Nephron progenitor cell (in vitro differentiated cells): ENCODE measurements around the gene RIPK4.
"Not testable (repeated sequence)": the region's sequence is repeated elsewhere in the genome, so short reads cannot be mapped to it uniquely, and the experiment has no call there.

Experiments
- DNase-seq: peaks from one replicate; pipeline ENCODE4 v3.0.0; 2021
- H3K27ac Mint-ChIP-seq: 2 replicates; pipeline ENCODE4 v1.8.0; 2021; ENCODE audit warnings: mild to moderate bottlenecking, moderate library complexity, mixed read lengths
- H3K27me3 Mint-ChIP-seq: 2 replicates; pipeline ENCODE4 v1.8.0; 2021; ENCODE audit warnings: mild to moderate bottlenecking, low read depth, mixed read lengths; ENCODE audit not compliant: poor library complexity
- H3K36me3 Mint-ChIP-seq: 2 replicates; pipeline ENCODE4 v1.8.0; 2021; ENCODE audit warnings: low read depth, mixed read lengths
- H3K4me1 Mint-ChIP-seq: 2 replicates; pipeline ENCODE4 v1.8.0; 2021; ENCODE audit warnings: mixed read lengths
- H3K4me3 Mint-ChIP-seq: 2 replicates; pipeline ENCODE4 v1.8.0; 2021; ENCODE audit warnings: mild to moderate bottlenecking, moderate library complexity, mixed read lengths
- H3K9me3 Mint-ChIP-seq: 2 replicates; pipeline ENCODE4 v1.8.0; 2021; ENCODE audit warnings: mild to moderate bottlenecking, moderate library complexity, mixed read lengths
- TF ChIP-seq, protein P1 (sequence below): fragments of 200-600 bp; sonication (generic); IDR thresholded peaks from 2 replicates; pipeline ENCODE4 v1.5.0; 2021; ENCODE audit warnings: antibody characterized with exemption

Gene RIPK4

GRCh38 chr21:41698071-41698470, 68.8 kb downstream of the RIPK4 start:
- H3K27me3 Mint-ChIP-seq: peaks cover 19% of the 10 kb centered on the region
- no peaks in the 10 kb centered on the region for H3K36me3 Mint-ChIP-seq
- peaks cover 17% of the 10 kb centered on the region for H3K4me1 Mint-ChIP-seq
- H3K9me3 Mint-ChIP-seq: peaks cover 6% of the 10 kb centered on the region
- no peak overlapping the region for H3K27ac Mint-ChIP-seq
- TF ChIP-seq, protein P1, sequence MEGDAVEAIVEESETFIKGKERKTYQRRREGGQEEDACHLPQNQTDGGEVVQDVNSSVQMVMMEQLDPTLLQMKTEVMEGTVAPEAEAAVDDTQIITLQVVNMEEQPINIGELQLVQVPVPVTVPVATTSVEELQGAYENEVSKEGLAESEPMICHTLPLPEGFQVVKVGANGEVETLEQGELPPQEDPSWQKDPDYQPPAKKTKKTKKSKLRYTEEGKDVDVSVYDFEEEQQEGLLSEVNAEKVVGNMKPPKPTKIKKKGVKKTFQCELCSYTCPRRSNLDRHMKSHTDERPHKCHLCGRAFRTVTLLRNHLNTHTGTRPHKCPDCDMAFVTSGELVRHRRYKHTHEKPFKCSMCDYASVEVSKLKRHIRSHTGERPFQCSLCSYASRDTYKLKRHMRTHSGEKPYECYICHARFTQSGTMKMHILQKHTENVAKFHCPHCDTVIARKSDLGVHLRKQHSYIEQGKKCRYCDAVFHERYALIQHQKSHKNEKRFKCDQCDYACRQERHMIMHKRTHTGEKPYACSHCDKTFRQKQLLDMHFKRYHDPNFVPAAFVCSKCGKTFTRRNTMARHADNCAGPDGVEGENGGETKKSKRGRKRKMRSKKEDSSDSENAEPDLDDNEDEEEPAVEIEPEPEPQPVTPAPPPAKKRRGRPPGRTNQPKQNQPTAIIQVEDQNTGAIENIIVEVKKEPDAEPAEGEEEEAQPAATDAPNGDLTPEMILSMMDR: no peak
- no peak for DNase-seq
- no peak overlapping the region for H3K4me3 Mint-ChIP-seq

DNA sequence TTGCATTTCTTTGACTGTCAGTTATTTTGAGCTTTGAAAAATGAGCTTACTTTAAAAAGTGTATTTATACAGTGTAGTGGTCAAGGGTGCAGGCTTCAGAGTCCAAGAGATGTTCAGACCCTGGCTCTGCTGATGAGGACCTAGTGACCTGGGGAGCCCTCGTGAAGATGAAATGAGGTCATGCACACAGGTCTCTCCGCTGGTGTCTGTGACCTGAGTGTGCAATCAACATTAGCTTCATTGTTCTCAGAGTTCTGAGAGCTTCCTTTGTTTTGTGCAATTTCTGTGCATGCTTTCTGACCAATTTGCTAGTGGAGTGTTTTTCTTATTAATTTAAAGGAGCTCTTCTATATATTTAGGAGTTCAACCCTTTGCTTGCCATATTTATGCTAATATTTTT, 71.3 kb downstream of the RIPK4 start:
- no peak overlapping the region for H3K4me3 Mint-ChIP-seq
- TF ChIP-seq, protein P1: no peak
- peaks cover 34% of the 10 kb centered on the region for H3K27me3 Mint-ChIP-seq
- no peaks in the 10 kb centered on the region for H3K36me3 Mint-ChIP-seq
- no peak for DNase-seq
- H3K9me3 Mint-ChIP-seq: peaks cover 6% of the 10 kb centered on the region
- no peak overlapping the region for H3K27ac Mint-ChIP-seq
- peaks cover 6% of the 10 kb centered on the region for H3K4me1 Mint-ChIP-seq

GRCh38 chr21:41694042-41694441, 72.8 kb downstream of the RIPK4 start:
- H3K27me3 Mint-ChIP-seq: peaks cover 36% of the 10 kb centered on the region
- DNase-seq, H3K4me3 Mint-ChIP-seq, H3K4me1 Mint-ChIP-seq, H3K36me3 Mint-ChIP-seq, H3K9me3 Mint-ChIP-seq, H3K27ac Mint-ChIP-seq: not testable (repeated sequence)

GRCh38 chr21:41692185-41692565, 74.7 kb downstream of the RIPK4 start:
- peaks cover 41% of the 10 kb centered on the region for H3K27me3 Mint-ChIP-seq
- no peak for DNase-seq
- TF ChIP-seq, protein P1: no peak

GRCh38 chr21:41691205-41692184, 75.4 kb downstream of the RIPK4 start:
- H3K4me3 Mint-ChIP-seq: no peak overlapping the region
- H3K27me3 Mint-ChIP-seq: peaks cover 42% of the 10 kb centered on the region
- H3K4me1 Mint-ChIP-seq: peaks cover 8% of the 10 kb centered on the region
- DNase-seq: no peak
- no peaks in the 10 kb centered on the region for H3K36me3 Mint-ChIP-seq
- TF ChIP-seq, protein P1: no peak
- peaks cover 9% of the 10 kb centered on the region for H3K9me3 Mint-ChIP-seq
- peak overlapping the region; percentile 77 for H3K27ac Mint-ChIP-seq

More at GRCh38 chr21:41692185-41692565, 74.7 kb downstream of the RIPK4 start:
- Mint-ChIP-seq H3K36me3 (no peaks in the 10 kb centered on the region), H3K4me1 (peaks cover 1% of the 10 kb centered on the region), H3K4me3 (no peak overlapping the region), H3K9me3 (peaks cover 9% of the 10 kb centered on the region), H3K27ac (no peak overlapping the region)
